ENCODE results near the gene ALKBH6.
A peak's percentile ranks its signal among the peaks of the same experiment; 100 is the strongest.

The ALKBH6 gene

GRCh38 chr19:36025541-36025940, 11.5 kb upstream of the ALKBH6 start:
- H3K4me1 Mint-ChIP-seq = no peaks in the 10 kb centered on the region
- ATAC-seq (replicated peaks; ENCODE audit: extremely low read depth, poor library complexity, severe bottlenecking) (no peak), DNase-seq (ENCODE audit: low spot score in 2 of 2) (no peak)
- no peaks in the 10 kb centered on the region for H3K27me3 Mint-ChIP-seq
- no peak overlapping the region for H3K4me3 Mint-ChIP-seq
- H3K27ac Mint-ChIP-seq (ENCODE audit: low read depth) = no peak overlapping the region
- H3K36me3 Mint-ChIP-seq (ENCODE audit: insufficient read depth) = no peaks in the 10 kb centered on the region
- H3K9me3 Mint-ChIP-seq = no peaks in the 10 kb centered on the region

- peaks cover 5% of the 10 kb centered on the region for H3K36me3 Mint-ChIP-seq (ENCODE audit: insufficient read depth)
- no peak for ATAC-seq (replicated peaks; ENCODE audit: extremely low read depth, poor library complexity, severe bottlenecking)
- no peak overlapping the region for H3K27ac Mint-ChIP-seq (ENCODE audit: low read depth)
- H3K4me3 Mint-ChIP-seq = no peak overlapping the region
- H3K27me3 Mint-ChIP-seq = no peaks in the 10 kb centered on the region
- H3K4me1 Mint-ChIP-seq = no peaks in the 10 kb centered on the region
- no peaks in the 10 kb centered on the region for H3K9me3 Mint-ChIP-seq
- no peak for DNase-seq (ENCODE audit: low spot score in 2 of 2)
These were observed 9.4 kb upstream of the ALKBH6 start for GRCh38 chr19:36023432-36023831.

GRCh38 chr19:36019061-36019670, 5.2 kb upstream of the ALKBH6 start:
- Mint-ChIP-seq H3K9me3 (no peaks in the 10 kb centered on the region), H3K4me3 (no peak overlapping the region), H3K27ac (ENCODE audit: low read depth) (no peak overlapping the region), H3K27me3 (no peaks in the 10 kb centered on the region), H3K4me1 (peaks cover 17% of the 10 kb centered on the region), H3K36me3 (ENCODE audit: insufficient read depth) (peaks cover 10% of the 10 kb centered on the region)
- ATAC-seq (replicated peaks; ENCODE audit: extremely low read depth, poor library complexity, severe bottlenecking) (no peak), DNase-seq (ENCODE audit: low spot score in 2 of 2) (no peak)

GRCh38 chr19:36013280-36014011, 567 bp downstream of the ALKBH6 start:
- H3K9me3 Mint-ChIP-seq = no peaks in the 10 kb centered on the region
- DNase-seq (ENCODE audit: low spot score in 2 of 2) = no peak
- H3K27me3 Mint-ChIP-seq = no peaks in the 10 kb centered on the region
- peak overlapping the region; percentile 95 for H3K27ac Mint-ChIP-seq (ENCODE audit: low read depth)
- no peak for ATAC-seq (replicated peaks; ENCODE audit: extremely low read depth, poor library complexity, severe bottlenecking)
- peak overlapping the region; percentile 93 for H3K4me3 Mint-ChIP-seq
- H3K36me3 Mint-ChIP-seq (ENCODE audit: insufficient read depth) = peaks cover 7% of the 10 kb centered on the region
- peaks cover 46% of the 10 kb centered on the region for H3K4me1 Mint-ChIP-seq

- Mint-ChIP-seq H3K9me3 (no peaks in the 10 kb centered on the region), H3K27me3 (no peaks in the 10 kb centered on the region), H3K4me3 (peak overlapping the region; percentile 12), H3K4me1 (peaks cover 41% of the 10 kb centered on the region), H3K27ac (ENCODE audit: low read depth) (no peak overlapping the region), H3K36me3 (ENCODE audit: insufficient read depth) (peaks cover 5% of the 10 kb centered on the region)
- no peak for ATAC-seq (replicated peaks; ENCODE audit: extremely low read depth, poor library complexity, severe bottlenecking)
- no peak for DNase-seq (ENCODE audit: low spot score in 2 of 2)
These were observed 3.6 kb downstream of the ALKBH6 start for GRCh38 chr19:36010402-36010801.

GRCh38 chr19:36009633-36010379, 4.2 kb downstream of the ALKBH6 start:
- peak overlapping the region; percentile 51 for H3K4me3 Mint-ChIP-seq
- DNase-seq (ENCODE audit: low spot score in 2 of 2) (no peak), ATAC-seq (replicated peaks; ENCODE audit: extremely low read depth, poor library complexity, severe bottlenecking) (no peak)
- no peak overlapping the region for H3K27ac Mint-ChIP-seq (ENCODE audit: low read depth)
- peaks cover 35% of the 10 kb centered on the region for H3K4me1 Mint-ChIP-seq
- H3K9me3 Mint-ChIP-seq = no peaks in the 10 kb centered on the region
- H3K36me3 Mint-ChIP-seq (ENCODE audit: insufficient read depth) = peaks cover 5% of the 10 kb centered on the region
- no peaks in the 10 kb centered on the region for H3K27me3 Mint-ChIP-seq

GRCh38 chr19:36009220-36009619, 4.8 kb downstream of the ALKBH6 start:
- Mint-ChIP-seq H3K4me1 (peaks cover 32% of the 10 kb centered on the region), H3K9me3 (no peaks in the 10 kb centered on the region), H3K36me3 (ENCODE audit: insufficient read depth) (peaks cover 2% of the 10 kb centered on the region), H3K27me3 (no peaks in the 10 kb centered on the region), H3K27ac (ENCODE audit: low read depth) (no peak overlapping the region), H3K4me3 (peak overlapping the region; percentile 51)
- DNase-seq (ENCODE audit: low spot score in 2 of 2) = no peak
- ATAC-seq (replicated peaks; ENCODE audit: extremely low read depth, poor library complexity, severe bottlenecking) = no peak

- peak within 1 kb of the TSS; percentile 51 for H3K4me3 Mint-ChIP-seq
- H3K36me3 Mint-ChIP-seq (ENCODE audit: insufficient read depth) = no peaks in the 10 kb centered on the region
- H3K27me3 Mint-ChIP-seq = no peaks in the 10 kb centered on the region
- no peak within 1 kb of the TSS for H3K27ac Mint-ChIP-seq (ENCODE audit: low read depth)
- DNase-seq (ENCODE audit: low spot score in 2 of 2) (no peak), ATAC-seq (replicated peaks; ENCODE audit: extremely low read depth, poor library complexity, severe bottlenecking) (no peak)
- H3K9me3 Mint-ChIP-seq = no peaks in the 10 kb centered on the region
- H3K4me1 Mint-ChIP-seq = peaks cover 25% of the 10 kb centered on the region
These were observed 5.6 kb downstream of the ALKBH6 start, which contains the start of gene SYNE4 for GRCh38 chr19:36008336-36008978. Gene SYNE4 (minus strand): TSS chr19:36008813. CDS start chr19:36008681, 132 bp downstream.

- Mint-ChIP-seq H3K9me3 (no peaks in the 10 kb centered on the region), H3K4me3 (no peak overlapping the region), H3K36me3 (ENCODE audit: insufficient read depth) (peaks cover 4% of the 10 kb centered on the region), H3K27me3 (no peaks in the 10 kb centered on the region), H3K27ac (ENCODE audit: low read depth) (no peak overlapping the region), H3K4me1 (peaks cover 23% of the 10 kb centered on the region)
- DNase-seq (ENCODE audit: low spot score in 2 of 2) (no peak), ATAC-seq (replicated peaks; ENCODE audit: extremely low read depth, poor library complexity, severe bottlenecking) (no peak)
These were observed 7.1 kb downstream of the ALKBH6 start for GRCh38 chr19:36006955-36007354.

GRCh38 chr19:36003284-36003683, 10.7 kb downstream of the ALKBH6 start:
- Mint-ChIP-seq H3K36me3 (ENCODE audit: insufficient read depth) (peaks cover 6% of the 10 kb centered on the region), H3K27me3 (no peaks in the 10 kb centered on the region), H3K27ac (ENCODE audit: low read depth) (no peak overlapping the region), H3K4me3 (no peak overlapping the region), H3K9me3 (no peaks in the 10 kb centered on the region), H3K4me1 (peaks cover 21% of the 10 kb centered on the region)
- DNase-seq (ENCODE audit: low spot score in 2 of 2) (no peak), ATAC-seq (replicated peaks; ENCODE audit: extremely low read depth, poor library complexity, severe bottlenecking) (no peak)

- peaks cover 11% of the 10 kb centered on the region for H3K36me3 Mint-ChIP-seq (ENCODE audit: insufficient read depth)
- H3K27me3 Mint-ChIP-seq = no peaks in the 10 kb centered on the region
- no peak for DNase-seq (ENCODE audit: low spot score in 2 of 2)
- no peak overlapping the region for H3K4me3 Mint-ChIP-seq
- no peak for ATAC-seq (replicated peaks; ENCODE audit: extremely low read depth, poor library complexity, severe bottlenecking)
- H3K9me3 Mint-ChIP-seq = no peaks in the 10 kb centered on the region
- no peak overlapping the region for H3K27ac Mint-ChIP-seq (ENCODE audit: low read depth)
- H3K4me1 Mint-ChIP-seq = peaks cover 31% of the 10 kb centered on the region
These were observed 12.4 kb downstream of the ALKBH6 start for GRCh38 chr19:36001605-36002004.

- H3K9me3 Mint-ChIP-seq = no peaks in the 10 kb centered on the region
- H3K36me3 Mint-ChIP-seq (ENCODE audit: insufficient read depth) = peaks cover 10% of the 10 kb centered on the region
- H3K4me3 Mint-ChIP-seq = peak overlapping the region; percentile 85
- no peak for ATAC-seq (replicated peaks; ENCODE audit: extremely low read depth, poor library complexity, severe bottlenecking)
- peak overlapping the region; percentile 44 for H3K27ac Mint-ChIP-seq (ENCODE audit: low read depth)
- H3K4me1 Mint-ChIP-seq = peaks cover 38% of the 10 kb centered on the region
- H3K27me3 Mint-ChIP-seq = no peaks in the 10 kb centered on the region
- no peak for DNase-seq (ENCODE audit: low spot score in 2 of 2)
These were observed 17.2 kb downstream of the ALKBH6 start for GRCh38 chr19:35996777-35997176.

All from central memory CD8-positive, alpha-beta T cell (primary cell).